ENCODE measurements around the gene LTV1. TPM values are rescaled to one million over a fixed set of nuclear protein-coding genes. Genes with fewer than 3 reads are reported as not detected.

Gene LTV1
- total RNA-seq, 2 experiments from 2014 or later: 25.5 to 26.8 TPM

DNA sequence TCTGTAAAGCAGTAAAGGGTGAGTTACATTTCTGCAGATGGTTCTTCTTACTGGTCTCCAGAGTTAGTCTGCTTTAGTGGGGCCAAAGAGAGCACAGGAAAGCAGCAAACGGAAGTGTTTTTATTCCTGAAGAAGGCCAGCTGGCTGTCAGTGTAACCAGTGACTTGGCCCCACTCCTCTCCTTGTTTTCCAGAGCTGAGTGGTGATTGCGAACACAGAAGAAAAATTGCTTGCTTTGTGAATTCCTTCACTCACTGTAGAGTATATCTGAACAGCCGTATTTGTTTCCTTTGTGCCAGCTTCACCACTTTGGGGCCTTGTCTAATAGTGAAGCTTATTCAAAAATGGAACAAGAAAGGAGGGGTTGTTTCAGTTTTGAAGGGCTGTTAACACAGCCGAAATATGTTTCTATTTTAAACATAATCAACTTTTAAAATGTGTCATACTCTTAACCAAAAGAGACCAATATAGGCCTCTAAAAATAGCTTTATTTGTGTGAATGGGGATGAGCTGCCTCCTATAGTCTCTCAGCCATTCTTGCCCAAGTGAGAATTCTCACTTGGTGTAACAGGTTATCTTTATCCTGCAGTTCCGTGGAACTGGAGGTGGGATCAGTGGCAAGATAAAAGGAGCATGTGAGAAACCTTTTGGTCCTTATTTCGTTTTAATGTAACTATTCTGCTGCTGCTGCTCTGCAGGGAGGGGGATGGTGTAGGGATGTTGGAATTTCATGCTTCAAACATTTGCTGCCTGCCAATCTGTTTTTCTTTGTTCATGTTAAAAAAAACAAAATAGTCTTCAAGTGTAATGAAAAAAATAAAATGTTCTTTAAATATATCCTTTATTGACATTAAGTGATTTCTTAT is 59.0 kb downstream of the LTV1 start:
- ChIA-PET POLR2A (no interaction called here), CTCF (interaction anchor here (1.2 kb wide), 1 partner anchor 38 kb away, joined by 4 read pairs; no protein-coding TSS in a partner anchor)
- Mint-ChIP-seq H3K4me3 (no peak overlapping the region), H3K36me3 (ENCODE audit: low read depth) (no peaks in the 10 kb centered on the region), H3K9me3 (ENCODE audit: insufficient read depth) (no peaks in the 10 kb centered on the region), H3K4me1 (ENCODE audit: low read depth) (no peaks in the 10 kb centered on the region), H3K27me3 (ENCODE audit: low read depth) (peaks cover 3% of the 10 kb centered on the region), H3K27ac (no peak overlapping the region)
- ATAC-seq: no peak
- no peak for DNase-seq

DNA sequence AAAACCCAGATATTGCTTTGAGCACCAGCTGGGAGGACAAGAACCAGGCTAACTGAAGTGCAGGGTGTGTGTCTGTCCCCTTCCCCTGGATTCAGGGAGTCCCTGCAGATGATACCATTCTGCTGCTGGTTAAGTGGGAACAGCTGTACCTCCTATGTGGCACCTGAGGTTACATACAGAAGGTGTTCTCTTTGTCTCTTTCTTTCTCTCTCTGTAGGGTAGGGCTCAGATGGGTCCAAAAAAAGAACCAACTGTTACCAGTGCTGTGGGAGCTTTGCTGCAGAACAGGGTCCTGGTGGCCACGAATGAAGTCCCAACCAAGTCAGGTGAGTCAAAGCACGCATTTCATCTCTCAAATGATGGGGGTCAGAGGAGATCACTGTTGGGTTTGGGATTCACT is 59.7 kb downstream of the LTV1 start:
- DNase-seq (no peak), ATAC-seq (no peak)
- CTCF ChIA-PET: interaction anchor here (1.2 kb wide), 1 partner anchor 37 kb away, joined by 4 read pairs; no protein-coding TSS in a partner anchor
- Mint-ChIP-seq H3K9me3 (ENCODE audit: insufficient read depth) (no peaks in the 10 kb centered on the region), H3K4me3 (no peak overlapping the region), H3K4me1 (ENCODE audit: low read depth) (no peaks in the 10 kb centered on the region), H3K36me3 (ENCODE audit: low read depth) (no peaks in the 10 kb centered on the region), H3K27me3 (ENCODE audit: low read depth) (no peaks in the 10 kb centered on the region), H3K27ac (no peak overlapping the region)
- POLR2A ChIA-PET: no interaction called here

DNA sequence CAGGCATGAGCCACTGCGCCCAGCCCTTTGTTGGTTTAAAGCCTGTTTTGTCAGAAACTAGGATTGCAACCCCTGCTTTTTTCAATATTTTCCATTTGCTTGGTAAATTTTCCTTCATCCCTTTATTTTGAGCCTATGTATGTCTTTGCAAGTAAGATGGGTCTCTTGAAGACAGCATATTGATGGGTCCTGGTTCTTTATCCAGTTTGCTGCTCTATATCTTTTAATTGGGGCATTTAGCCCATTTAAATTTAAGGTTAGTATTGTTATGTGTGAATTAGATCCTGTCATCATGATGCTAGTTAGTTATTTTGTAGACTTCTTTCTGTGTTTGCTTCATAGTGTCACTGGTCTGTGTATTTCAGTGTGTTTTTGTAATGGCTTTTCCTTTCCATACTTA is 67.9 kb downstream of the LTV1 start:
- H3K27me3 Mint-ChIP-seq (ENCODE audit: low read depth): peaks cover 2% of the 10 kb centered on the region
- H3K4me3 Mint-ChIP-seq: no peak overlapping the region
- ChIA-PET CTCF (interaction anchor here (1.0 kb wide), 1 partner anchor 29 kb away, joined by 3 read pairs; no protein-coding TSS in a partner anchor), POLR2A (no interaction called here)
- H3K4me1 Mint-ChIP-seq (ENCODE audit: low read depth): no peaks in the 10 kb centered on the region
- no peaks in the 10 kb centered on the region for H3K36me3 Mint-ChIP-seq (ENCODE audit: low read depth)
- no peak overlapping the region for H3K27ac Mint-ChIP-seq
- DNase-seq: no peak
- H3K9me3 Mint-ChIP-seq (ENCODE audit: insufficient read depth): peaks cover 4% of the 10 kb centered on the region
- ATAC-seq: no peak

DNA sequence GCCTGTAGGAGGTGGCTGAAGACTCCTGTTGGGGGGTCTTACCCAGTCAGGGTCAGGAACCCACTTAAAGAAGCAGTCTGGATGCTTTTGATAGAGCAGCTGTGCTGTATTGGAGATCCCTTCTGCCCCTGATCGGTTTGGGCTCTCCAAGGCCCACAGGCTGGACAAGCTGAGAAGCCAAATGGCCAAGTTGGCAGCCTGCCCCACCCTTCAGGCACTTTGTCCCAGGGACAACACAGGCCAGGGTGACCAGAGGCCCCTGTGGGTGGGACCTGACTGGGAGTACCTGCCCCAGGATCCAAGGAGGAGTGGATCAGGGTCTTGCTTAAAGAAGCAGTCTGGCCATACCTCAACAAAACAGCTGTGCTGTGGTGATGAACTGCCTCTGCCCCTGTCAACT is 69.5 kb downstream of the LTV1 start:
- no peaks in the 10 kb centered on the region for H3K4me1 Mint-ChIP-seq (ENCODE audit: low read depth)
- no peak for DNase-seq
- peaks cover 4% of the 10 kb centered on the region for H3K9me3 Mint-ChIP-seq (ENCODE audit: insufficient read depth)
- no peak overlapping the region for H3K27ac Mint-ChIP-seq
- ATAC-seq: no peak
- H3K4me3 Mint-ChIP-seq: no peak overlapping the region
- no peaks in the 10 kb centered on the region for H3K36me3 Mint-ChIP-seq (ENCODE audit: low read depth)
- ChIA-PET CTCF (interaction anchor here (0.7 kb wide), 1 partner anchor 28 kb away, joined by 3 read pairs; no protein-coding TSS in a partner anchor), POLR2A (no interaction called here)
- H3K27me3 Mint-ChIP-seq (ENCODE audit: low read depth): peaks cover 2% of the 10 kb centered on the region

Other genes with a start within 250 kb of the LTV1 start
- gene PHACTR2, start 165.4 kb upstream of the LTV1 start, total RNA-seq: 10 to 100 TPM; 22.4 to 23.1 TPM
- not detected for gene ZC2HC1B, start 21.1 kb downstream of the LTV1 start, total RNA-seq
- 1 to 10 TPM; 7.4 to 7.7 TPM for gene PLAGL1, start 164.9 kb downstream of the LTV1 start, total RNA-seq